ENCODE measurements around the gene HTR3A. TPM values are rescaled to one million over a fixed set of nuclear protein-coding genes. Genes with fewer than 3 reads are reported as not detected.
A peak's percentile ranks its signal among the peaks of the same experiment; 100 is the strongest.
"Not testable (repeated sequence)": the region's sequence is repeated elsewhere in the genome, so short reads cannot be mapped to it uniquely, and the experiment has no call there.

Gene HTR3A
- total RNA-seq (2014; rRNA removed; shearing (Covaris generic)) = not detected in 2 replicates

DNA sequence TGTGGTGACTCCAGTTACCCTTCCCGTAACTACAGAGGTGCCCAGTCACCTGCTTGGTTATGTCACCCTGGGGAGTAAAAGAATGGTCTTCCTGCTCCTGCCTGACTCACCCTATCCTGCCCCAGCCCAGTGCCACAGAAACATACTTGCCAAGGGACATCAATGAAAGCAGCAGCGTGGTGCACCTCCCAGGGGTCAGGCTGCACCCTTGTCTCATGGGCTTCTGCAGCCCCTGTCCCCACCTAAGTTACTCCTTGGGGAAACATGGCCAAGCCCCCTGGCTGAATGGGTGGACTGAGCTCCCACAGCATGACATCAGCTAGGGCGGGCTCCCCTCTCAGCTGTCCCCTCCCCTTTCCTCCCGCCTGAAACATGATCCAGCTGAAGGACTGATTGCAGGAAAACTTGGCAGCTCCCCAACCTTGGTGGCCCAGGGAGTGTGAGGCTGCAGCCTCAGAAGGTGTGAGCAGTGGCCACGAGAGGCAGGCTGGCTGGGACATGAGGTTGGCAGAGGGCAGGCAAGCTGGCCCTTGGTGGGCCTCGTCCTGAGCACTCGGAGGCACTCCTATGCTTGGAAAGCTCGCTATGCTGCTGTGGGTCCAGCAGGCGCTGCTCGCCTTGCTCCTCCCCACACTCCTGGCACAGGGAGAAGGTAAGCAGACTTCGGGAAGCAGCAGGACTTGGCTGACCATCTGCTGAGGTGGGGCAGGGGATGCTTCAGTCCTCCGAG, at the start of gene HTR3A:
TSS of gene HTR3A (plus strand) at position 368 of the 730 bp plus-strand sequence. CDS start at position 586, 218 bp downstream.
- in situ Hi-C loops (cut with HindIII; ENCODE audit: low sequenced_read_pairs) = no loop called here

DNA sequence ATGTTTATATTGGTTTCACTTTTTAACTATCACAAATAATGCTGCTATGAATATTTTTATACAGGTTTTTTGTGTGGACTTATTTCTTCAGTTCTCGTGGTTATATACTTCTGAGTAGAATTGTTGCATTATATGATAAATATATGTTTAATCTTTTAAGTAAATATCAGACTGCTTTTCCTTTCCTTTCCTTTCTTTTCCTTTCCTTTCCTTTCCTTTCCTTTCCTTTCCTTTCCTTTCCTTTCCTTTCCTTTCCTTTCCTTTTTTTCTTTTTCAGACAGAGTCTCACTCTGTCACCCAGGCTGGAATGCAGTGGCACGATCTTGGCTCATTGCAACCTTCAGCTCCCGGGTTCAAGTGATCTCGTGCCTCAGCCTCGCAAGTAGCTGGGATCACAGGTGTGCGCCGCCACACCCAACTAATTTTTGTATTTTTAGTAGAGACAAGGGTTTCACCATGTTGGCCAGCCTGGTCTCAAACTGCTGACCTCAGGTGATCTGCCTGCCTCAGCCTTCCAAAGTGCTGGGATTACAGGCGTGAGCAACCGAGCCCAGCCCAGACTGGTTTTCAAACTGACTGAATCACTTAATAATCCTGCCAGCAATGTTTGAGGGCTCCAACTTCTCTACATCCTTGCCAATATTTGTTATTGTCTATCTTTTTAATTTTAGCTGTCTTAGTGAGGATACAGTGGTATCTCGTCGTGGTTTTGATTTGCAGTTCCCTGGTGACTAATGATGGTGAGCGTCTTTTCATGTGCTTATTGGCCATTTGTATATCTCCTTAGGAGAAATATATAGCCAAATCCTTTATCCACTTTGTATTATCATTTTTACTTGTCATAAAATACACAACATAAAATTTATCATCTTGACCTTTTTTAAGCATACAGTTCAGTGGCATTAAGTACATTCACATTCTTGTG, 48.4 kb upstream of the HTR3A start:
- no peak for DNase-seq (ENCODE audit: low spot score)

More for the DNA sequence above, at the start of gene HTR3A:
- peak; percentile 75 for DNase-seq (ENCODE audit: low spot score)

DNA sequence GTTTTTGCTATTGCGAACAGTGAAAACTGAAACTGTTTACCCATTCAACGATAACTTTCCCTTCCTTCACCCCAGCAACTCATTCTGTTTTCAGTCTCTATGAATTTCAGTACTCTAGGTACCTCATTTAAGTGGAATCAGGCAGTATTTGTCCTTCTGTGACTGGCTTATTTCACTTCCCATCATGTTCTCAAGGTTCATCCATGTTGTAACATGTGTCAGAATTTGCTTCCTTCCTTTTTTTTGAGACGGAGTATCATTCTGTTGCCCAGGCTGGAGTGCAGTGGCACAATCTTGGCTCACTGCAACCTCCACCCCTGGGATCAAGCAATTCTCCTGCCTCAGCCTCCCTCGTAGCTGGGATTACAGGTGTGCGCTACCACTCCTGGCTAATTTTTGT, 46.6 kb upstream of the HTR3A start:
- no peak for DNase-seq (ENCODE audit: low spot score)
- in situ Hi-C loops (cut with HindIII; ENCODE audit: low sequenced_read_pairs) = no loop called here

More for the DNA sequence above, 48.4 kb upstream of the HTR3A start:
- in situ Hi-C loops (cut with HindIII; ENCODE audit: low sequenced_read_pairs) = no loop called here

DNA sequence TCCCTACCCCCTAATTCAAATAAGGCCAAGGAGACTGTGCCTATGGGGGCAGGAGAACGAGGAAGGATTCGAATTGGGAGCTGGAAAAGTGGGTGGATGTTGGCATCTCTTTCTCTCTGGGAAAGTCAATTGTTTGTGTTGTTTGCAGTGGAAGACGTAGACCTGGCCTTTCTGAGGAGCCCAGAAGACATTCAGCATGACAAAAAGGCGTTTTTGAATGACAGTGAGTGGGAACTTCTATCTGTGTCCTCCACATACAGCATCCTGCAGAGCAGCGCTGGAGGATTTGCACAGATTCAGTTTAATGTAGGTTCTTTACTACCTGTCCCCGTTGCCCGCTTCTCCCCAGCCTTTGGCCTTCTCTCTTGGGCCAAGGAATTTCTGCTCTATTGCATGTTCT, 42.1 kb upstream of the HTR3A start:
- DNase-seq (ENCODE audit: low spot score) = no peak
- in situ Hi-C loops (cut with HindIII; ENCODE audit: low sequenced_read_pairs) = no loop called here

DNA sequence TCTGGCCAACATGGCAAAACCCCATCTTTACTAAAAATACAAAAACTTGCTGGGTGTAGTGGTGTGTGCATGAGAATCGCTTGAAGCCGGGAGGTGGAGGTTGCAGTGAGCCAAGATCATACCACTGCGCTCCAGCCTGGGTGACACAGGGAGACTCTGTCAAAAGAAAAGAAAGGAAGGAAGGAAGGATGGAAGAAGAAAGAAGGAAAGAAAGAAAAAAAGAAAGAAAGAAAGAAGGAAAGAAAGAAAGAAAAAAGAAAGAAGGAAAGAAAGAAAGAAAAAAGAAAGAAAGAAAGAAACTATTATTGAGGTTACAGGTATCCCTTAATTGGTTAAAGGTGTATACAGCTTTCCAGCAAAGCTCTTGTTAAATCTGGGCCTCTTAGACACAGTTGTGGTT, 40.7 kb upstream of the HTR3A start:
- in situ Hi-C loops (cut with HindIII; ENCODE audit: low sequenced_read_pairs); DNase-seq (ENCODE audit: low spot score): not testable (repeated sequence)

DNA sequence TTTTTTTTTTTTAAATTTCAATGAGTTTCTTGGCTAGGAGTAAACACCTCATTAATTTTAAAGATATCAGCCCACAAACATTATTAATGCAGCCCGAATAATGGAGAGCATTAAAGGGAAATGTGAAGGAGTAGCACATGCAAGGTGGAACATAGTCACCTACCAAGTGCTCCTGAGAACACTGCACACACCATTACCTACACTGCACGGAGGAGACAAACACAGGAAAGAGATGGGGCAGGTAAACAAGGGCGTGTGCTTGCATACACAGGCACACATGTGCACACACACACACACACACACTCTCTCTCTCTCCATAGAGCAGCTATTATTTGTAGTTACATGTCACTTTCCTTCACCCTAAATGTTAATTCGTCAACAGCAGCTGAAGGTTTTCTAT, 40.1 kb upstream of the HTR3A start:
- DNase-seq (ENCODE audit: low spot score) = no peak
- in situ Hi-C loops (cut with HindIII; ENCODE audit: low sequenced_read_pairs) = no loop called here

DNA sequence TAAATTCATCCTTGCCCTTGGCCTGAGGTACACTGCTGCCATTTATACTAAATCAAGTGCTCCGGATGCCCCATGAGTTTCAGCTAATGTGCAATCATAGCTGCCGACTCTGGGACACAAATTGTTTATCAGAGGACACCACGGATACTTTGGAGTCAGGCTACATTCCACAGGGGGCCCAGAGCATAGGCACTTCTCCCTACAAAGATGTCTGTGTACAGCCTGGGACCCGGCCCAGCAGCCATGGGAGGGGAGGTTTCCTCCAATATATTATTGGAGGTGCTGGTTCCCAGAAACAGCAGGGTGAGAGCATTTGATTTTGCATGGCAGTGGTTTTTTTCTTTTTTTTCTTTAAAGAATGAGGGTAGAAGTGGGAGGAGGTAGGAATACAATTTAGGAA, 39.0 kb upstream of the HTR3A start:
- DNase-seq (ENCODE audit: low spot score) = no peak
- in situ Hi-C loops (cut with HindIII; ENCODE audit: low sequenced_read_pairs) = no loop called here

DNA sequence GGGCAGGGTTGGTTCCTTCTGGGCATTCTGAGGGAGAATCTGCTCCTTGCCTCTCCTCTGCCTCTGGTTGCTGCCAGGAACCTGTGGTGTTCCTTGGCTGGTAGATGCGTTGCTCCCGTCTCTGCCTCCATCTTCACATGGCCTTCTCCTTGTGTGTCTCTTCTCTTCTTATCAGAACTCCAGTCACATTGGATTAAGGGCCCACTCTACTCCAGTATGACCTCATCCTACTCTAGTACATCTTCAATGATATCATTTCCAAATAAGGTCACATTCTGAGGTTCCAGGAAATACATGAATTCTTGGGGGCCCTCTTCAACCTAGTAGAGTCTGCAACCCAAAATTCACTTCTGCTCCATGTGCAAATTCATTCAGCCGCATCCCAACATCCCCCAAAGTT, 37.0 kb upstream of the HTR3A start:
- DNase-seq (ENCODE audit: low spot score) = no peak
- in situ Hi-C loops (cut with HindIII; ENCODE audit: low sequenced_read_pairs) = no loop called here

DNA sequence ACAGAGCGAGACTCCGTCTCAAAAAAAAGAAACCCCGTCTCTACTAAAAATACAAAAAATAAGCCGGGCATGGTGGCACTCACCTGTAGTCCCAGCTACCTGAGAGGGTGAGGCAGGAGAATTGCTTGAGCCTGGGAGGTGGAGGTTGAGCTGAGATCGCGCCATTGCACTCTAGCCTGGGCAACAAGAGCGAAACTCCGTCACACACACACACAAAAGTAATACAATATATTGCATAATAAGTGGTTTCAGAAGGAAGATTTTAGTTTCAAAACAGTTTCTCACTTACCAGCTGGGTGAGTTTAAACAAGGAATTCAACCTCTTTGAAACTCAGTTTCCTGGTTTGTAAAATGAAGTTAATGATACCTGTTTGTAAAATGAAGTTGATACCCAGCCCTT, 32.7 kb upstream of the HTR3A start:
- DNase-seq (ENCODE audit: low spot score) = no peak
- in situ Hi-C loops (cut with HindIII; ENCODE audit: low sequenced_read_pairs) = no loop called here

DNA sequence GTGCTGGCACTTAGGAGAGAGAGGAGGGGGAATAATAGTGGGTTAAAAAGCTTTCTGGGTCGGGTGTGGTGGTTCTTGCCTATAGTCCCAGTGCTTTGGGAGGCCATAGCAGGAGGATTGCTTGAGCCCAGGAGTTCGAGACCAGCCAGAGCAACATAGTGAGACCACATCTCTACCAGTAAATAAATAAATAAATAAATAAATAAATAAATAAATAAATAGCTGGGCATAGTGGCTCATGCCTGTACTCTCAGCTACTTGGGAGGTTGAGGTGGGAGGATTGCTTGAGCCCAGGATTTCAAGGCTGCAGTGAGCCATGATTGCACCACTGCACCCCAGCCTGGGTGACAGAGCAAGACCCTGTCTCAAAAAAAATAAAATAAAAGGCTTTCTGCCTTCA, 28.7 kb upstream of the HTR3A start:
- DNase-seq (ENCODE audit: low spot score); in situ Hi-C loops (cut with HindIII; ENCODE audit: low sequenced_read_pairs): not testable (repeated sequence)

DNA sequence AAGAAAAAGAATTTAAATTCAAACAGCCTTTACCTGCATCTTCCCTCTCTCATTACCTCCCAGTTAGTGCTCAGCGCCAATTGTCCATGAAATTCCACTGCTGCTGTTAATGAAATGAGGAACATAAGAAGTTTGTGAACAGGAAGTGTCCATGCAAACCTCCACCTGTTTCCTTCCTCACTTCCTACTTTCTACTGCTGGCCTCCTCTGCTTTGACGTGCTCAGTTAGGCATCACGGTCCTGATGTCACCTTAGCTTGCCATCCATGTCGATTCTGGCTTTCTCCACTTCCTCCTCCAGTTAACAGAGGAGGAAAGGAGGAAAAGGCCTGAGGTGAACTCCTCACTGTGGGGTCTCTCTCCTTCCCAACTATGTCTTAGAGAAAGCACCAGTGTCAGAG, 26.9 kb upstream of the HTR3A start:
- no peak for DNase-seq (ENCODE audit: low spot score)
- in situ Hi-C loops (cut with HindIII; ENCODE audit: low sequenced_read_pairs) = no loop called here

DNA sequence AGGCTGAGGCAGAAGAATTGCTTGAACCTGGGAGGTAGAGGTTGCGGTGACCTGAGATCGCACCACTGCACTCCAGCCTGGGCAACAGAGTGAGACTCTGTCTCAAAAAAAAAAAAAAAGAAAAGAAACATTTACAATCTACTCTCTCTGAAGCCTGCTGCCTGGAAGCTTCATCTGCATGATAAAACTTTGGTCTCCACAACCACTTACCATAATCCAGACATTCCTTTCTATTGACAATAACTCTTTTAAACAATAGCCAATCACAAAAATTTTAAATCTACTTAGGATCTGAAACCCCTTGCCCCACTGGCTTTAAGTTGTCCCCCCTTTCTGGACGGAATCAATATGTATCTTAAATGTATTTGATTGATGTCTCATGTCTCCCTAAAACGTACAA, 25.0 kb upstream of the HTR3A start:
- DNase-seq (ENCODE audit: low spot score) = no peak
- in situ Hi-C loops (cut with HindIII; ENCODE audit: low sequenced_read_pairs) = no loop called here

DNA sequence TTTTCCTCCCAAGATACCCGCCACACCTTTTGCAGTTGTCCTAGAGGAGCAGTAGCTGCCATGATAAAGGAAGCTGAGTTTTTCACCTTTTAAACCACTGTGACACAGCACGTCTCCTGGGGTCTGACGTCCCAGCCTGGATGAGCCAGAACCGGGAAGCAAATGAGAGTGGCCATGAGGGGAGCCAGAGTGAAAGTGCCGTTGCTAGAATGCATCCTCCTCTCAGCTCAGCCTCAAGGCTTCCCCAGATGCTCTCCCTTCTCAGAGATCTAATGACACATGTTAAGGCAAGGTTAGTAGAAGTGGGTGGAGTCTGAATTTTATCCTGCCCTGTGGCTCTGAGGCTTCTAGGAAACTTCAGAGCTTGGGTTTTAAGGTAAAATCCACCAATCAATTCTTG, 23.4 kb upstream of the HTR3A start:
- in situ Hi-C loops (cut with HindIII; ENCODE audit: low sequenced_read_pairs) = no loop called here
- no peak for DNase-seq (ENCODE audit: low spot score)

DNA sequence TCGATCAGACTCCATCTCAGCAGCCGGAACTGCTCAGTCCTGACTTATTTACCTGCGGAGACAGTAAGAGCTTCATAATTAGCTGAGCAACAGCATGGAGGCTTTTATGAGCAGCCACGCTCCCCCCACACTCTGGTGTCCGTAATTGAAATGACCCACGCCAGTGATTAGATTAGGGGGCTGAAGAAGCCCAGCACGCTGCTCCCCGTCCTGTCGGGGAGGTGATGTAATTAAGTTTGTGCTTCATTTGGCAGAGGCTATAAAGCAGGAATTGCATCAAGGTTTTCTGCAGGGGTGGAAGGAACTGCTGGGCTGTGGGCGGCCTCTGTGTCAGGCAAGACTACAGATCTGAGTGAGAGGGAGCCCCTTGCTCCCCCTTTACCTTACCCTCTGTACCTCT, 22.8 kb upstream of the HTR3A start:
- in situ Hi-C loops (cut with HindIII; ENCODE audit: low sequenced_read_pairs) = no loop called here

DNA sequence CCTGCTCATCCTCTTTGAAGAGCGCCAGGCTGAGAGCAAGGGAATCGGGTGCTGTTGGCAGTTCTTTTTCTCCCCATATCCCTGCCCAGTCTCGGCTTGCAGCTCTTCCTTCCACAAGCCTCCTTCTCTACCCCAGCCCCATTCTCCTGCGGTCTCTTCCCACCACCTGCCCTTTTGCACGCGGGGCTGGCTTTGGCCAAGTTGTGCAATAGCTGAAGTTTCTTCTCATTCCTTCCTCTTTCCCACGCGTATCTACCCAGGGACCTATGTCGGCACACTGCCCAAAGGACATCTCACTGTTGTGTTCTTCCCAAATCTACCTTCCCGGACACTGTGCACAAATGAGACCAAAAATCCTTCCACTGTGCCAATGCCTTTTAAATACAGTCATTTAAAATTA, 22.3 kb upstream of the HTR3A start:
- in situ Hi-C loops (cut with HindIII; ENCODE audit: low sequenced_read_pairs) = no loop called here
- no peak for DNase-seq (ENCODE audit: low spot score)

More for the DNA sequence above, 22.8 kb upstream of the HTR3A start:
- no peak for DNase-seq (ENCODE audit: low spot score)

DNA sequence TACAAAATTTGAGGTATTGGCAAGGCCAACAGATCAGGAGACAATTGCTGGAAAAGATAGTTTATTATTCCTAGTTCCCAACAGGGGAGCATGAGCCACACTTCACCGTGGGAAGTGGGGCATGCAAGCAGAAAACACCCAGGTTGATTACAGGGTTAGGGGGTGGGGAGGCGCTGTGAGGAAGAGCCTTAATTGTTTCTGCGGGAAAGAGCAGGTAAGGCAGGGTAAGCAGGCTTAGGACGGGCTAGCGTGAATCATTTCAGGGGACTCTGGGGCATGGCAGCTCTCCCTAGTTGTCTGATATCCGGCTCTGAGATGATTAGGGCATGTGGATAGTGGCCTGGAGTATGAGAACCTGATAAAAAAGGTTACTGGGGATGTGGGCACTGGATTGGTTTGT, 20.7 kb upstream of the HTR3A start:
- DNase-seq (ENCODE audit: low spot score) = no peak
- in situ Hi-C loops (cut with HindIII; ENCODE audit: low sequenced_read_pairs) = no loop called here

DNA sequence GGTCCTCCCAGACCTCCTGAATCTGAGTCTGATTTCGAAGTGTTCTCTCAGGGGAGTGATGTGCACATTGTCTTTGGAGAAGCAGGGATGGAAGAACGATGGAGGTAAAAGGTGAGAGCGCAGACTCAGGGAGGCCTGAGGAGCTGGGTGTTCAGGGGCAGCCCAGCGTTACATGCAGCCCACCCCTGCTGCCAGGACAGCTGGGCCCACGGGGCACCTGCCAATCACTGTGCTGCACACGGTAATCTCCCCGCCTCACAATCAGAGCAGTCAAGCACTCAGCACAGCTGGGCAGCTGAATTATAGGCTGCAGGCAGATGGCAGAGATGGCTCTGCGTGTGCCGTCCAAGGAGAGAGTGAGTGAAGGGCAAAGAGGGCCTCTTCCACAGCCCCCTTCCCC, 17.9 kb upstream of the HTR3A start:
- in situ Hi-C loops (cut with HindIII; ENCODE audit: low sequenced_read_pairs) = no loop called here
- DNase-seq (ENCODE audit: low spot score) = no peak

DNA sequence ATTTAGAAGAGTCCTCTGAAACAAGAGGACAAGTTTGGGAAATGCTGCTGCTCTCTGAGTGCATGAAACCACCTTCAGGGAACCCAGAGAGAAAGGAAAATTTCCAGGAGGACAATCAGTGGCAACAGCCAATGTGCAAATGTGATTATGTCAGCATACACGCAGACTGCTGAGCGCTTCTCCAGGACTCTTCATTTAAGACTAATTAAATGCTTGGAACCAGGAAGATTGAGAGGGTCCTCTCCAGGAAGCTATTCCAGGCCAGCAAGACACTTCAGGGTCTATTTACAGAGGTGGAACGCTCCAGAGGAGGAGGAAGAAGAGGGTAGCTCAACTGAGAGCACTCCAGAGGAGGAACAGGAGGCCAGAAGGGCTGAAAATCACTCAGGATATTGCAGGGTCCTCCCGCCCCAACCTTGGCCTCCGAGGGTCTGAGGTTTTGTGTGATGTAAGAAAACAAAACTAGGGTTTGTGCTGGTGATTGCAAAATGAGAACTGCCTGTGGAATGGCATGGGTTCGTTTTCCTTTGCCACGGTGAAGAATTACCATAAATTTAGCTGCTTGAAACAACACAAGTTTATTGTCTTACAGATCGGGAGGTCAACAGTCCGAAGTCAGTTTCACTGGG, 14.1 kb upstream of the HTR3A start:
- in situ Hi-C loops (cut with HindIII; ENCODE audit: low sequenced_read_pairs) = no loop called here
- no peak for DNase-seq (ENCODE audit: low spot score)

DNA sequence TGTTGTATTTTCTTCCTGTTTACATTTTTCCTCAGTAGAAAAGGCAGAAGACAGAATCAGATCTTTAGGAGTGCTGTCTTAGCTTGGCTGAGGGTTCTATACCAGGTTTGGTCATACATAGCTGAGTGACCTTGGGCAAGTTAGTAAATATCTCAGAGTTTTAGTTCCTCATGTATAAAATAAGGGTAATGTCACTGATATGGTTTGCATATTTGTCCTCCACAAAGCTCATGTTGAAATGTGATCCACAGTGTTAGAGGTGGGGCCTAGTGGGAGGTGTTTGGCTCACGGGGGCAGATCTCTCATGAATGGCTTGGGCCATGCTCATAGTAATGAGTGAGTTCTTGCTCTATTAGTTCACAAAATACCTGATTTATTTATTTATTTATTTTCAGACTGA, 7.5 kb upstream of the HTR3A start:
- in situ Hi-C loops (cut with HindIII; ENCODE audit: low sequenced_read_pairs) = no loop called here
- DNase-seq (ENCODE audit: low spot score) = no peak
